Measurements from ENCODE around the gene SESTD1. TPM values are rescaled to one million over a fixed set of nuclear protein-coding genes. Genes with fewer than 3 reads are reported as not detected.

SESTD1 gene
- total and polyA plus RNA-seq, 9 of the 15 experiments (the other 6 are each of a cell fraction or from before 2014, with no cell fraction given), result 0.32 to 5.6 (median 2.1) TPM

- no peak for TF ChIP-seq CCAR2 (IDR thresholded peaks at IDR 0.05; ENCODE audit: low read depth, low read length)
- TF ChIP-seq ARID4B (CRISPR knock-in tag; IDR thresholded peaks at IDR 0.05), result 0 out of 2 replicates have a peak, but pooled peaks have one; percentile 46
- TF ChIP-seq STAT6 (CRISPR knock-in tag; IDR thresholded peaks at IDR 0.05), result no peak
- TF ChIP-seq CBFA2T2 (conservative IDR thresholded peaks at IDR 0.05), result no peak
- no peak for TF ChIP-seq WHSC1 (IDR thresholded peaks at IDR 0.05; ENCODE audit: low read length)
- peak; percentile 49 for TF ChIP-seq CXXC5 (CRISPR knock-in tag; IDR thresholded peaks at IDR 0.05)
- no peak for TF ChIP-seq ZNF780A (CRISPR knock-in tag; IDR thresholded peaks at IDR 0.05)
- peak; percentile 62 for TF ChIP-seq PCBP1 (IDR thresholded peaks at IDR 0.05; ENCODE audit: low read depth, low read length, poor library complexity, severe bottlenecking)
- TF ChIP-seq HDAC6 (IDR thresholded peaks at IDR 0.05; ENCODE audit: low read depth, low read length), result no peak
- TF ChIP-seq GATA2 (CRISPR knock-in tag; IDR thresholded peaks at IDR 0.05), result no peak
- no peak for TF ChIP-seq MECOM (CRISPR knock-in tag; IDR thresholded peaks at IDR 0.05)
- no peak for TF ChIP-seq ZNF232 (CRISPR knock-in tag; IDR thresholded peaks at IDR 0.05)
- TF ChIP-seq E2F1 (CRISPR knock-in tag; IDR thresholded peaks at IDR 0.05), result no peak
- TF ChIP-seq ZNF280B (CRISPR knock-in tag; IDR thresholded peaks at IDR 0.05), result no peak
- TF ChIP-seq CHAMP1 (IDR thresholded peaks at IDR 0.05), result no peak
Measured at GRCh38 chr2:179264368-179265081, at the start of gene SESTD1 (continued).

All from K562 (cell line).